H1 (cell line): Measurements from ENCODE around the gene DUXA. TPM values are rescaled to one million over a fixed set of nuclear protein-coding genes. Genes with fewer than 3 reads are reported as not detected.

Experiments
- CHD7 ChIP-seq: fragments of 300-600 bp; sonication (generic); IDR thresholded peaks from 2 replicates; pipeline ENCODE4 v1.7.1; 2012; ENCODE audit warnings: low read length, moderate library complexity, mild to moderate bottlenecking, inconsistent platforms; ENCODE audit not compliant: insufficient replicate concordance
- JUN ChIP-seq: IDR thresholded peaks from 2 replicates; pipeline ENCODE4 v1.6.1; 2011; ENCODE audit warnings: low read depth, mild to moderate bottlenecking, improper control_type of control experiment, low read length
- MAFK ChIP-seq: IDR thresholded peaks from 2 replicates; pipeline ENCODE4 v1.6.1; 2012; ENCODE audit warnings: low read depth, mild to moderate bottlenecking, improper control_type of control experiment, low read length
- NANOG ChIP-seq: IDR thresholded peaks from 2 replicates; pipeline ENCODE4 v1.6.1; 2011; ENCODE audit warnings: low read length, low read depth, mild to moderate bottlenecking, inconsistent platforms; ENCODE audit not compliant: insufficient read depth, poor library complexity, severe bottlenecking
- NRF1 ChIP-seq: IDR thresholded peaks from 2 replicates; pipeline ENCODE4 v1.6.1; 2011; ENCODE audit warnings: mild to moderate bottlenecking, low read depth, low read length, improper control_type of control experiment
- RAD21 ChIP-seq, 2 experiments: IDR thresholded peaks in 1 of 2; conservative IDR thresholded peaks in 1 of 2; 2 replicates each; pipeline ENCODE4 v1.6.1; 2011; ENCODE audit warnings: low read depth in 2 of 2, low read length in 2 of 2, improper control_type of control experiment in 1 of 2, inconsistent platforms in 1 of 2, mild to moderate bottlenecking in 1 of 2, moderate library complexity in 1 of 2
- RXRA ChIP-seq: IDR thresholded peaks from 2 replicates; pipeline ENCODE4 v1.6.1; 2011; ENCODE audit warnings: low read depth, mild to moderate bottlenecking, low read length, moderate library complexity; ENCODE audit not compliant: insufficient read depth
- SIN3A ChIP-seq, 2 experiments: IDR thresholded peaks in 1 of 2; conservative IDR thresholded peaks in 1 of 2; 2 replicates each; pipeline ENCODE4 v1.6.1; 2011 to 2012; ENCODE audit warnings: low read length in 2 of 2, improper control_type of control experiment in 1 of 2, low read depth in 1 of 2, mild to moderate bottlenecking in 1 of 2
- SP4 ChIP-seq: IDR thresholded peaks from 2 replicates; pipeline ENCODE4 v1.6.1; 2012; ENCODE audit warnings: low read length, inconsistent platforms
- polyA plus RNA-seq, 7 experiments: library from polyadenylated mRNA; depleted of rRNA in 3 of 7; stranded (reverse) in 5 of 7; unstranded in 2 of 7; fragments of >200 nt in 5 of 7; fragments of 200-250 nt in 2 of 7; gene quantifications; 1 replicate in 5 of 7; 2 replicates in 1 of 7; 4 replicates in 1 of 7; pipeline versions ENCODE4 v1.2.1 to v1.2.3, GENCODE V29; 2011 to 2013; ENCODE audit warnings: missing spikeins in 2 of 7, mixed read lengths in 2 of 7
- total RNA-seq: library from RNA; stranded (reverse); fragmentation: NEBNext Ultra II Directional; extraction: Animal tissue kit (Norgen Biotek cat#: 25700); gene quantifications from 2 replicates; pipeline ENCODE4 v1.2.1, GENCODE V29; 2021

Gene DUXA
- total and polyA plus RNA-seq, 2 of the 8 experiments (the other 6 are each of a cell fraction or from before 2014, with no cell fraction given): not detected

DNA sequence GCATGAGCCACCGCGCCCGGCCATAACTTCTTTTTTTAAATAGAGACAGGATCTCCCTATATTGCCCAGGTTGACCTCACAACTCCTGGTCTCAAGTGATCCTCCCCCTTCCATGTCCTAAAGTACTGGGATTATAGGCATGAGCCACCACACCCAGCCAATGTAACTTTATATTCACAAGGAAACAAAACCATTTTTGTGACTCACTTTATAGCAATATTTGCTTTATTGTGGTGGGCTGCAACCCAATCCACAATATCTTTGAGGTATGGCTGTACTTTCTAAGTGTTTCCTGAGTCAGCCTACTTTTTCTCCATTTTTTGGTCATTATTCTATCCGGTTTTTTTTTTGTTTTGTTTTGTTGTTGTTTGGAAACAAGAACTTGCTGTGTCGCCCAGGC lies 14.4 kb downstream of the DUXA start (continued):
- TF ChIP-seq CHD7 (no peak), RXRA (no peak), JUN (no peak), NRF1 (no peak), MAFK (no peak), RAD21 (IDR thresholded peaks at IDR 0.05 in 1 of 2, conservative IDR thresholded peaks at IDR 0.05 in 1 of 2; ENCODE audit: low read depth in 2 of 2, low read length in 2 of 2) (no peak), SIN3A (conservative IDR thresholded peaks at IDR 0.05 in 1 of 2, IDR thresholded peaks at IDR 0.05 in 1 of 2; ENCODE audit: low read depth in 1 of 2, low read length in 2 of 2) (no peak), NANOG (no peak), SP4 (no peak)
